Fibroblast of villous mesenchyme (primary cell): ENCODE results near the gene ASB2. TPM values are rescaled to one million over a fixed set of nuclear protein-coding genes. Genes with fewer than 3 reads are reported as not detected.

Source experiments
- DNase-seq: peaks from one replicate; pipeline ENCODE4 v3.0.0-alpha.2; 2010; ENCODE audit warnings: low read depth
- H3K4me3 ChIP-seq: 2 replicates; pipeline ENCODE4 v1.5.1; 2011; ENCODE audit warnings: low read depth, mild to moderate bottlenecking, low read length
- total RNA-seq: library from RNA; depleted of rRNA; stranded (reverse); fragments of >200 nt; gene quantifications from 2 replicates; pipeline ENCODE4 v1.2.3, GENCODE V29; 2012
- TF ChIP-seq, protein P1 (sequence below): IDR thresholded peaks from 2 replicates; pipeline ENCODE4 v1.5.1; 2012; ENCODE audit warnings: low read depth, mild to moderate bottlenecking, low read length; ENCODE audit not compliant: insufficient read depth

The ASB2 gene
- total RNA-seq, 1 donor: 0.86 TPM

DNA sequence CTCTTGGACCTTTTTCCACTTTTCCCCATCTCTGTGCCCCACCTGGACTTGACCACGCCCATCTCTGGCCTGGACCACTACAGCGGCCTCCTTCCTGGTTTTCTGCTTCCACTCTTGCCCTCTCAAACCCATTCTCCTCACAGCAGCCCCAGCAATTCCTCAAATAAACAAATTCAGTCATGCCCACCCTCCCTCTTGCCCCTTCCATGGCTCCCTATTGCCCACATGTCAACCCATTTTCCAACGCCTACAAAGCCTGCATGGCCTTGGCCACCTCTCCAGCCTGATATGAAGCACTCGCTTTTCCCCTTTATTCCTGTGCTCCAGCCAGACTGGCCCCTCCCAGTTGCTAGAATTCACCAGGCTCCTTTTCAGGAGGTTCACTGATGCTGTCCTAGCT is 43.9 kb upstream of the ASB2 start:
- no peak for DNase-seq

GRCh38 chr14:94019329-94019728 is 43.0 kb upstream of the ASB2 start:
- H3K4me3 ChIP-seq: no peak overlapping the region
- no peak for DNase-seq
- TF ChIP-seq, protein P1, sequence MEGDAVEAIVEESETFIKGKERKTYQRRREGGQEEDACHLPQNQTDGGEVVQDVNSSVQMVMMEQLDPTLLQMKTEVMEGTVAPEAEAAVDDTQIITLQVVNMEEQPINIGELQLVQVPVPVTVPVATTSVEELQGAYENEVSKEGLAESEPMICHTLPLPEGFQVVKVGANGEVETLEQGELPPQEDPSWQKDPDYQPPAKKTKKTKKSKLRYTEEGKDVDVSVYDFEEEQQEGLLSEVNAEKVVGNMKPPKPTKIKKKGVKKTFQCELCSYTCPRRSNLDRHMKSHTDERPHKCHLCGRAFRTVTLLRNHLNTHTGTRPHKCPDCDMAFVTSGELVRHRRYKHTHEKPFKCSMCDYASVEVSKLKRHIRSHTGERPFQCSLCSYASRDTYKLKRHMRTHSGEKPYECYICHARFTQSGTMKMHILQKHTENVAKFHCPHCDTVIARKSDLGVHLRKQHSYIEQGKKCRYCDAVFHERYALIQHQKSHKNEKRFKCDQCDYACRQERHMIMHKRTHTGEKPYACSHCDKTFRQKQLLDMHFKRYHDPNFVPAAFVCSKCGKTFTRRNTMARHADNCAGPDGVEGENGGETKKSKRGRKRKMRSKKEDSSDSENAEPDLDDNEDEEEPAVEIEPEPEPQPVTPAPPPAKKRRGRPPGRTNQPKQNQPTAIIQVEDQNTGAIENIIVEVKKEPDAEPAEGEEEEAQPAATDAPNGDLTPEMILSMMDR: no peak

More for the DNA sequence above, 43.9 kb upstream of the ASB2 start:
- TF ChIP-seq, protein P1: no peak
- H3K4me3 ChIP-seq: no peak overlapping the region

DNA sequence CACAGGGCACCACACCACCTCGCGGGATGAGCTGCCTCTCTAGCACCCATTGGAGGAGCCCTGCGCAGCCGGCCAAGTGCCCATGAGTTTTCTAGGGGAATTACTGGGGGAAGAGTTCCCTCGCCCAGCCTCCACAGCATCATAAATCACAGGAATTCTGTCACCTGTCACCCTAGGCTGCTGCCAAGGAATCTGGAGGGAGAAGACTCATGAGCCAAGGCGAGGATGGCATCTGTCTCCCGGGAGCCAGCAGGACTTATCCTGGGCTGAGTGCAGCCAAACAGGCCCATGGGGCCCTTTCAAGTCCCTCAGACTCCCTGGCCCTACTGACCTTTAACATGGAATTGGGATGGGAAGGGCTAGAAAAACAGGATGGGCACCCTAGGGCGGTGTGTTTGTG is 41.9 kb upstream of the ASB2 start:
- no peak overlapping the region for H3K4me3 ChIP-seq
- TF ChIP-seq, protein P1: no peak
- DNase-seq: no peak

DNA sequence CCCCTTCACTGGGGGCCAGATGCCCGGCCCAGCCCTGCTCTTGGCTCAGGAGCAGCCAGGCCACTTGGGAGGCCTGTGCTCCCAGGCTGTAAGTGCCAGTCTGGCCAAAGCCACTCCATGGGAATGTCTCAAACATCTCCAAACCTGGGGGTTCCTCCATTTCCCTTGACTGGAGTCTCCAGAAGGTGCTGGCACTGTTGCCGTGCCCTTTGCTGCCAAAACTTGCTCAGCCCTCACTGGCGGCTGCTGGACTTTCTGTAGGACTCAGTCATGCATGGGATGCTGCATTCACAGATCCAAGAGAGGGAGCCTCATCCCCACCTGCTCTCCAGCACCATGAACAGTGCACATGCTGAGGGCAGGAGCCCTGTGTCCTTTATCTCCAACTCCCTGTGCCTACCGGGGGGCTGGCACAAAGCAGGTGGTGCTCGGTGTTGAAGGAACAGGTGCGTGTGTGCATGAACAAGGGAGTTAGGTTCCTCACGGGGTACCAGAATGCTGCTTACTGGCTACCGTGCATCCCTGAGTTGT is 40.1 kb upstream of the ASB2 start:
- DNase-seq: no peak
- H3K4me3 ChIP-seq: no peak overlapping the region
- TF ChIP-seq, protein P1: no peak

GRCh38 chr14:94015223-94015622 is 38.9 kb upstream of the ASB2 start:
- TF ChIP-seq, protein P1: no peak
- H3K4me3 ChIP-seq: no peak overlapping the region
- DNase-seq: no peak

- H3K4me3 ChIP-seq: no peak overlapping the region
- no peak for DNase-seq
- TF ChIP-seq, protein P1: no peak
These were observed 38.0 kb upstream of the ASB2 start for GRCh38 chr14:94014382-94014781.

GRCh38 chr14:94011795-94012194 is 35.4 kb upstream of the ASB2 start:
- no peak overlapping the region for H3K4me3 ChIP-seq
- DNase-seq: no peak
- TF ChIP-seq, protein P1: no peak
